Measurements from ENCODE around the gene TVP23A.
A peak's percentile ranks its signal among the peaks of the same experiment; 100 is the strongest.

Gene TVP23A

DNA sequence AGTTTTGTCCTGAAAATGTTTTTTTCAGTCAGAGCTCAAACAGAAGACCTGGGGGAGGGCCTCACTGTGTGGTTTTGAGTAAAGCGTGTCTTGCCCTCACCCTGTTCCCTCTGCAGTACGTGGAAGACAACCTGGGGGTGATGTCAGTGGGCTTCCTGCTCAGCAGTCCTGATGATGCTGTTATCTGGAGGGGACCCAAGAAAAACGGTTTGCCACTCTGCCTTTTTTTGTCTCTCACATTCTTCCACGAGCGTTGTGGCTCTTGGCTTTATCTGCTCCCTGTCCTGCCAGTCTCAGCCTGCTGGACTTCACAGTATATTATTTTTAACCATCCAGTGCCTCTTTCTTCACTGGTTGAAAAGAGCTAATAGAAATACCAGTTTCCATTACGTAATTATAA is 62.0 kb downstream of the TVP23A start:
- DNase-seq (ENCODE audit: insufficient read length, low spot score) (no peak), FAIRE-seq (no peak)
- TF ChIP-seq POLR2A (IDR thresholded peaks at IDR 0.05; ENCODE audit: low read depth, low read length) (no peak), POU2F2 (IDR thresholded peaks at IDR 0.05; ENCODE audit: low read depth, low read length) (no peak), SPI1 (IDR thresholded peaks at IDR 0.05; ENCODE audit: low read depth, low read length) (no peak), PAX5 (IDR thresholded peaks at IDR 0.05; ENCODE audit: insufficient read depth, low read length, severe bottlenecking) (no peak)

DNA sequence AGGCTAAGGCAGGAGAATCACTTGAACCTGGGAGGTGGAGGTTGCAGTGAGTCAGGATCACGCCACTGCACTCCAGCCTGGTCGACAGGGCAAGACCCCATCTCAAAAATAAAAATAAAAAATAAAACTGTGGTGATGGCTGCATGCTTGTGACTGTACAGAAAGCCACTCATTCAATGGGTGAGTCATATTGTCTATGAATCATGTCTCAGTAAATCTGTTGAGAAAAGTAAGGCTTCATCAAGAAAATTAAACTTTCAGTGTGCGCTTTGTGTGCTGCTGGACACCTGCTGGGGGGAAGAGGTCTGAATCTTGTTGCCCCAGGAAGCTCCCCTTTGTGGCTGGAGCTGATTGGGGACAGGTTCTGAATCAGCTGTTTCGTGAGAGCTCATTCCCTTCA is 63.7 kb downstream of the TVP23A start:
- DNase-seq (ENCODE audit: insufficient read length, low spot score) = no peak
- no peak for FAIRE-seq

DNA sequence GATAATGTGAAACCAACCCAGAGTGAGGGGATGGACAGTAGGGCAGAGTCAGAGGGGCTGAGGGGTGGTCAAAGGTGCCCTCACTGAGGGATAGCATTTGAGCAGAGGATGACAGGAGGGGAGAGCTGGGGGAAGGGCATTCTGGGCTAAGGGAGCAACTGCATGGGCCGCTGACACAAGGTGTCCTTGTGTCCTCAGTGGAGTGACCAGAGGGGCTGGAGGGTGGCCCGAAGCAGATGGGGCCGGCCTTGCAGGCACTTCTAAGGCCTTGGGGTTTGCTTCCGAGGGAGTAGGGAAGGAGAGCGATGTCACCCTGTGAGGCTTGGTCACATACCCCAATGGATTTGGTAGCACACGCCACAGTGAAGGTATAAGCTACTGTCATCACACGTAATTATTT is 64.9 kb downstream of the TVP23A start:
- DNase-seq (ENCODE audit: insufficient read length, low spot score) (no peak), FAIRE-seq (peak; percentile 28)
- no peak for TF ChIP-seq POLR2A (IDR thresholded peaks at IDR 0.05; ENCODE audit: low read depth, low read length)
- 0 out of 2 replicates have a peak, but pooled peaks have one; percentile 3 for TF ChIP-seq TAF1 (IDR thresholded peaks at IDR 0.05; ENCODE audit: low read depth, low read length)

More for the DNA sequence above, 63.7 kb downstream of the TVP23A start:
- TF ChIP-seq POU2F2 (IDR thresholded peaks at IDR 0.05; ENCODE audit: low read depth, low read length) (no peak), TAF1 (IDR thresholded peaks at IDR 0.05; ENCODE audit: low read depth, low read length) (no peak), PAX5 (IDR thresholded peaks at IDR 0.05; ENCODE audit: insufficient read depth, low read length, severe bottlenecking) (no peak), POLR2AphosphoS5 (IDR thresholded peaks at IDR 0.05; ENCODE audit: low read depth, low read length) (no peak), SPI1 (IDR thresholded peaks at IDR 0.05; ENCODE audit: low read depth, low read length) (no peak), POLR2A (IDR thresholded peaks at IDR 0.05; ENCODE audit: low read depth, low read length) (no peak)

DNA sequence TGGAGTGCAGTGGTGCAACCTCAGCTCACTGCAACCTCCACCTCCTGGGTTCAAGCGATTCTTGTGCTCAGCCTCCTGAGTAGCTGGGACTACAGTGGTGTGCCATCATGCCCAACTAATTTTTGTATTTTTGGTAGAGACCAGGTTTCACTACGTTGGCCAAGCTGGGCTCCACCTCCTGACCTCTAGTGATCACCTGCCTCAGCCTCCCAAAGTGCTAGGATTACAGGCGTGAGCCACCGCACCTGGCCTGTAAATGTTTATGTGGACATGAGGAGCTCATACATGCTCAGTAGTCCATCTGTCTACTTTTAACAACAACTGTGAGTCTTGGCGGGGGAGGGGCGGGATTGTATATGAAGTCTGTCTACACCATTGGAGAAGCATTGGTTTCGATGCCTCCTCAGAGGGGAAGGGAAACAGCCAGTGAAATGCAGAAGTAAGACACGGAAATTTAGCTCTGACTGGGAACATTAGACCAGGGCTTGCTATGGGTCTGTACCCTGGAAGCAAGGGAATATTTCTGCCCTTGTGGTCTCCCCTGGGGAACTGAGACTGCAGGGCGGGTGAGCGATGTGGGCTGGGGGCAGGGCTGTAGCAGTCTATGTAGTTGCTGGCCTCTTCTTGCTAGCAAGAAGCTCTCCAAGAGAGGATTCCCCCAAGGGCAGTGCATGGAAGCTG is 65.6 kb downstream of the TVP23A start:
- 0 out of 2 replicates have a peak, but pooled peaks have one; percentile 8 for TF ChIP-seq TAF1 (IDR thresholded peaks at IDR 0.05; ENCODE audit: low read depth, low read length)
- TF ChIP-seq SPI1 (IDR thresholded peaks at IDR 0.05; ENCODE audit: low read depth, low read length) = peak; percentile 91
- TF ChIP-seq POLR2AphosphoS5 (IDR thresholded peaks at IDR 0.05; ENCODE audit: low read depth, low read length) = no peak
- TF ChIP-seq POU2F2 (IDR thresholded peaks at IDR 0.05; ENCODE audit: low read depth, low read length) = peak; percentile 54; the same call in 1 of the 2 replicates
- FAIRE-seq (peak; percentile 86), DNase-seq (ENCODE audit: insufficient read length, low spot score) (no peak)

DNA sequence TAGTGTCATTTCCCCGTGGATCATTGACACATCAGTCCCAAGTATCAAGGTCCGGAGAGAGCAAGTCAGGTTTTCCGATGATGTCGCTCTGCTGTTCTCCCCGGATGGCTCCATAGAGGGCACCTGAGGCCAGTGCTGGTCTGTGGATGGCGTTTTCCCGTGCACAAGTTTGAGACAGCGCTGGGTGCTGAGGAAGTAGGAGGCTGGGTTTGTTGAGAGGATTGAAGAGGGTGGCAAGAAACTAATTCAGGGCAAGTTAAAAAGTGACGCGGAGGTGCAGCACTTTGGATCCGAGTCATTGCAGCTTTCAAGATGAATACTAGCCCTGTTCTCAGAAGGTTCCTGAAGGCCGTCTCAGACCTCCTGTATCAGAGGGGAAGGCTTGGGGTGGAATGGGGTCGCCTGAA is 67.3 kb downstream of the TVP23A start:
- TF ChIP-seq POU2F2 (IDR thresholded peaks at IDR 0.05; ENCODE audit: low read depth, low read length) = no peak
- TF ChIP-seq TAF1 (IDR thresholded peaks at IDR 0.05; ENCODE audit: low read depth, low read length) = no peak
- no peak for TF ChIP-seq PAX5 (IDR thresholded peaks at IDR 0.05; ENCODE audit: insufficient read depth, low read length, severe bottlenecking)
- DNase-seq (ENCODE audit: insufficient read length, low spot score) = no peak
- FAIRE-seq = no peak

DNA sequence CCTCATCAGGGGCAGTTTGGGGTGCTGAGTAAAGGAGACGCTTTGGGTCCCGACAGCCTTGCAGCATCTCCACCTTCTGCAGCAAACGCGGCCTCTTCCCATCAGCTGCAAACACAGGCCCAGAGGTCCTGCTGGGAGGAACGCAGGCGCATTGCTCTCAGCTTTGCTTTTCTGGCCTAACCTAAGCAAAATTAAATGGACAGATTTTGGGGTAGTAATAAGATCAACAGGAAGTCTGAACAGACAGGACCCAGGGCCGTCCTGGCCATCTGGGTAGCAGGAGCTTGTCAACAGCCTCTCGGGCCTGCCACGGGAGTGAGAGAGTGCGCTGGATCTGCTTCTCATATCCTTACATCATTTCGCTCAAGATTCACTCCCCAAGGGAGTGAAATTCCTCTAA is 67.8 kb downstream of the TVP23A start:
- DNase-seq (ENCODE audit: insufficient read length, low spot score) (no peak), FAIRE-seq (no peak)
- TF ChIP-seq PAX5 (IDR thresholded peaks at IDR 0.05; ENCODE audit: insufficient read depth, low read length, severe bottlenecking) (no peak), SPI1 (IDR thresholded peaks at IDR 0.05; ENCODE audit: low read depth, low read length) (no peak), TAF1 (IDR thresholded peaks at IDR 0.05; ENCODE audit: low read depth, low read length) (no peak), POLR2A (IDR thresholded peaks at IDR 0.05; ENCODE audit: low read depth, low read length) (no peak), POU2F2 (IDR thresholded peaks at IDR 0.05; ENCODE audit: low read depth, low read length) (no peak), POLR2AphosphoS5 (IDR thresholded peaks at IDR 0.05; ENCODE audit: low read depth, low read length) (no peak)

DNA sequence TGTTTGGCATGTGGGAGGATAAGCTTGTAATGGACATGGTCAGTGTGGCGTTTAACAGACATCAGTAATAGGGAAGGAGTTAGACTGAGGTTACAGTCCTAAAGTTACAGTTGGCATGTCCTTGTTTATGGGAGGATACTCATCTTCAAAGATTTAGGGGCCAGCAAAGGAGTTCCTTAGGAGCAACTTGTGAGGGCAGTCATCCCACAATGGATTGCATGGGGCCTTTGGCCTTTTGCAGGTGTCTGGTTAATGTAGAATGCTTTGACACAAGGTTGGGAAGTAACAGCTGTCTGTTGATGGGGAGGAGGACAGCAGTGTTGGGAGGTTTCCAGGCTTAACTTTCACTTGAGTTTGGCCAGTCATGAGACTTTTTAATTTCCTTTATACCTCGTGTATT is 72.8 kb downstream of the TVP23A start:
- TF ChIP-seq POU2F2 (IDR thresholded peaks at IDR 0.05; ENCODE audit: low read depth, low read length) (no peak), SPI1 (IDR thresholded peaks at IDR 0.05; ENCODE audit: low read depth, low read length) (no peak)
- DNase-seq (ENCODE audit: insufficient read length, low spot score) = no peak
- no peak for FAIRE-seq

DNA sequence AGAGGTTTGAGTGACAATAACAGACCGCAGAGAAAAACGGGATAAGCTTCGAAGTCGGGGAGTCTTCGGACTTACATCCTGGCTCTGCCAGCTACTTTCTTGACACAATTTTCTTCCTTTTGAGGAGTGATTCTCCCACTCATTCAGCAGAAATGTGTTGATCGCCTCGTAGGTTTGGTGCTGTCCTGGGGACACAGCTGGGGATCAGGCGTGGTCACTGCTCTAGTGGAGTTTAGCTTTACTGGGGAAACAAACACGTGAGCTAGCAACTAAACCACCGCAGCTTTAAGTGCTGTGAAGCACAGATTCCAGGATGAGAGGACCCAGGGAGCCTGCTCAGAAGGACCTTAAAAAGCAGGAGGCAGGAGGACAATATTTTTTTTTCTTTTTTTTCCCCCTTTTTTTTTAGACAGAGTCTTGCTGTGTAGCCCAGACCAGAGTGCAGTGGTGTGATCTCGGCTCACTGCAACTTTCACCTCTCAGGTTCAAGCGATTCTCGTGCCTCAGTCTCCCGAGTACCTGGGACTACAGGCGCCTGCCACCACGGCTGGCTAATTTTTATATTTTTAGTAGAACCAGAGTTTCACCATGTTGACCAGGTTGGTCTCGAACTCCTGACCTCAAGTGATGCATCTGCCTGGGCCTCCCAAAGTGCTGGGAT is 74.1 kb downstream of the TVP23A start:
- FAIRE-seq (no peak), DNase-seq (ENCODE audit: insufficient read length, low spot score) (no peak)
- TF ChIP-seq PAX5 (IDR thresholded peaks at IDR 0.05; ENCODE audit: insufficient read depth, low read length, severe bottlenecking) (no peak), POLR2AphosphoS5 (IDR thresholded peaks at IDR 0.05; ENCODE audit: low read depth, low read length) (no peak), TAF1 (IDR thresholded peaks at IDR 0.05; ENCODE audit: low read depth, low read length) (no peak), POU2F2 (IDR thresholded peaks at IDR 0.05; ENCODE audit: low read depth, low read length) (no peak), POLR2A (IDR thresholded peaks at IDR 0.05; ENCODE audit: low read depth, low read length) (no peak), SPI1 (IDR thresholded peaks at IDR 0.05; ENCODE audit: low read depth, low read length) (no peak)

DNA sequence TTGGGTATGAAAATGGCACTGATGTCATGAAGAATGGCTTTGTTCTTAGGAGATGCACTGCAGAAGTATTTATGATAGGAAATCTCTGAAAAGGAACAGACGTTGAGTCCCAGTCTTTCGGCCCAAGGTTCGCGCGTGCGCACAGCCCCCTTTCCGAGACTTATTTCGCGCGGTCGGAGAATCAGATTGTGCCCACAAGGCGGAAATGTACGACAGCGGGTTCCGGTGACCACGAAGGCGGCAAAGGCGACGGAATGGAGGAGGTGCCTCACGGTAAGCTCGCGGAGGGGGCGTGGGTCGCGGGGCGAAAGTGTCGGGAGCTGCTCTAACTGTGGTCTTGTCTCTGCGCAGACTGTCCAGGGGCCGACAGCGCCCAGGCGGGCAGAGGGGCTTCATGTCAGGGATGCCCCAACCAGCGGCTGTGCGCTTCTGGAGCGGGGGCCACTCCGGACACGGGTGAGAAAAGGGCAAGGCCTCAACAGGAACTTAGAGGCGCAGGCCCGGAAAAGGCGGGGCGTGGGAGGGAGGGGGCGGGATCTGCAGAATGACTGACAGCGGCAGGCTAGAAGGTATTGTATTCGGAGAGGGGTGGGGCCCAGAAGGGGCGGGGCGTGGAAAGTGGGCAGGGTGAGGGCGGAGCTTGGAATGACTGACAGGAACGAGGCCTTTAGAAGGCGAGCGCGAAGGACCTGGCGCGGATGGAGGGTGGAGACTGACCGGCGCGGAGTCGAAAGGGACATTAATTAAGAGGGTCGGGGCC is 74.8 kb downstream of the TVP23A start, which contains the start of gene NUBP1:
NUBP1 (plus strand) TSS at position 233 of the 760 bp plus-strand sequence; CDS start at position 255, 22 bp downstream.
- FAIRE-seq (peak; percentile 96), DNase-seq (ENCODE audit: insufficient read length, low spot score) (peak; percentile 89)
- TF ChIP-seq POLR2A (IDR thresholded peaks at IDR 0.05; ENCODE audit: low read depth, low read length) (peak; percentile 94), POLR2AphosphoS5 (IDR thresholded peaks at IDR 0.05; ENCODE audit: low read depth, low read length) (peak; percentile 93), PAX5 (IDR thresholded peaks at IDR 0.05; ENCODE audit: insufficient read depth, low read length, severe bottlenecking) (no peak), POU2F2 (IDR thresholded peaks at IDR 0.05; ENCODE audit: low read depth, low read length) (peak; percentile 88), TAF1 (IDR thresholded peaks at IDR 0.05; ENCODE audit: low read depth, low read length) (peak; percentile 80)

DNA sequence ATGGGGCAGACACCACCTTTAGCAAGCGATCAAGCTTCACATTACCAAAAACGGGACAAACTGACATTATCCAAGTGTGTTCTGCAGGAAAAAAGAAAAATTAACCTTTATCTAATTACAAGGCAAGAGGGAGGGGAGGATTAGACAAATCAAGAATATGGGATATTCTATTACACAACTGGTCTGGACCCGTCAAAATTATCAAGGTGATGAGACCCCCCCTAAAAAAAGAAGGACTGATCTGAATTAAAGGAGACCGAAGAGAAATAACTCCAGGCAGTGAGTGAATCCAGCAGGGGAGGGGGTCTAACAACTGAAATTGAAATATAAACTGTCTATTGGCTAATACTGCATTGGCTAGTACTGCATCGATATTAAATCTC is 75.4 kb downstream of the TVP23A start:
- TF ChIP-seq POLR2AphosphoS5 (IDR thresholded peaks at IDR 0.05; ENCODE audit: low read depth, low read length) (no peak), TAF1 (IDR thresholded peaks at IDR 0.05; ENCODE audit: low read depth, low read length) (no peak), SPI1 (IDR thresholded peaks at IDR 0.05; ENCODE audit: low read depth, low read length) (no peak), PAX5 (IDR thresholded peaks at IDR 0.05; ENCODE audit: insufficient read depth, low read length, severe bottlenecking) (no peak), POU2F2 (IDR thresholded peaks at IDR 0.05; ENCODE audit: low read depth, low read length) (no peak), POLR2A (IDR thresholded peaks at IDR 0.05; ENCODE audit: low read depth, low read length) (no peak)
- DNase-seq (ENCODE audit: insufficient read length, low spot score) (no peak), FAIRE-seq (no peak)
